ENCODE data around the gene TBC1D7. TPM values are rescaled to one million over a fixed set of nuclear protein-coding genes. Genes with fewer than 3 reads are reported as not detected.

TBC1D7 gene
- total and polyA plus RNA-seq, 10 donors, result 10.9 to 20.9 (median 15.7) TPM

- intact Hi-C loops (cut with DNase I; ENCODE audit: low total_unique reads), result no loop called here
- no peaks in the 10 kb centered on the region for H3K36me3 ChIP-seq
- DNase-seq, result no peak
- no peaks in the 10 kb centered on the region for H3K27me3 ChIP-seq (replicated peaks in 1 of 7)
- TF ChIP-seq CTCF (IDR thresholded peaks at IDR 0.05 in 8 of 11, conservative IDR thresholded peaks at IDR 0.05 in 3 of 11) (no peak), POLR2AphosphoS5 (IDR thresholded peaks at IDR 0.05) (no peak), POLR2A (IDR thresholded peaks at IDR 0.05) (no peak)
- H3K4me3 ChIP-seq, result no peak overlapping the region
- H3K4me1 ChIP-seq, result peaks cover 7 to 69% (median 39%) of the 10 kb centered on the region in 6 donors
- H3K27ac ChIP-seq, result no peak overlapping the region
- no peaks in the 10 kb centered on the region for H3K9me3 ChIP-seq
- WGBS, 5 donors, result 71 to 89% (median 84%) methylated on average over 6 of the region's 6 CpGs
Observed at GRCh38 chr6:13263669-13264068, 64.7 kb downstream of the TBC1D7 start.

- H3K4me1 ChIP-seq, result peaks cover 7 to 68% (median 37%) of the 10 kb centered on the region in 6 donors
- TF ChIP-seq CTCF (IDR thresholded peaks at IDR 0.05 in 8 of 11, conservative IDR thresholded peaks at IDR 0.05 in 3 of 11) (no peak), POLR2AphosphoS5 (IDR thresholded peaks at IDR 0.05) (no peak), POLR2A (IDR thresholded peaks at IDR 0.05) (no peak)
- no peak for DNase-seq
- peak overlapping the region in 6 of 8 donors; percentile 70 to 87 (median 76) for H3K27ac ChIP-seq
- H3K9me3 ChIP-seq, result no peaks in the 10 kb centered on the region
- 30 to 48% (median 38%) methylated on average over 1 of the region's 1 CpG for WGBS, 5 donors
- no peaks in the 10 kb centered on the region for H3K27me3 ChIP-seq (replicated peaks in 1 of 7)
- no peaks in the 10 kb centered on the region for H3K36me3 ChIP-seq
- peak overlapping the region in 1 of 8 donors; percentile 52 for H3K4me3 ChIP-seq
- intact Hi-C loops (cut with DNase I; ENCODE audit: low total_unique reads), result no loop called here
Observed at GRCh38 chr6:13262302-13263230, 65.8 kb downstream of the TBC1D7 start.

GRCh38 chr6:13261464-13261994 lies 66.8 kb downstream of the TBC1D7 start:
- peak in 1 of 3 donors; percentile 61 for TF ChIP-seq POLR2AphosphoS5 (IDR thresholded peaks at IDR 0.05)
- no peak for TF ChIP-seq CTCF (IDR thresholded peaks at IDR 0.05 in 8 of 11, conservative IDR thresholded peaks at IDR 0.05 in 3 of 11)
- no peak for TF ChIP-seq POLR2A (IDR thresholded peaks at IDR 0.05)

GRCh38 chr6:13260831-13261230 lies 67.5 kb downstream of the TBC1D7 start:
- H3K4me1 ChIP-seq, result peaks cover 7 to 81% (median 40%) of the 10 kb centered on the region in 6 donors
- intact Hi-C loops (cut with DNase I; ENCODE audit: low total_unique reads), result no loop called here
- WGBS, 5 donors, result 57 to 73% (median 67%) methylated on average over 5 of the region's 5 CpGs
- no peaks in the 10 kb centered on the region for H3K27me3 ChIP-seq (replicated peaks in 1 of 7)
- no peaks in the 10 kb centered on the region for H3K36me3 ChIP-seq
- peak overlapping the region in 1 of 8 donors; percentile 52 for H3K4me3 ChIP-seq
- peak overlapping the region in 7 of 8 donors; percentile 26 to 87 (median 72) for H3K27ac ChIP-seq
- no peak for DNase-seq
- H3K9me3 ChIP-seq, result peaks cover 0 to 8% (median 5%) of the 10 kb centered on the region in 8 donors
- TF ChIP-seq POLR2AphosphoS5 (IDR thresholded peaks at IDR 0.05) (no peak), POLR2A (IDR thresholded peaks at IDR 0.05) (no peak), CTCF (IDR thresholded peaks at IDR 0.05 in 8 of 11, conservative IDR thresholded peaks at IDR 0.05 in 3 of 11) (no peak)

More at GRCh38 chr6:13261464-13261994, 66.8 kb downstream of the TBC1D7 start:
- H3K4me3 ChIP-seq, result peak overlapping the region in 2 of 8 donors; percentile 10 to 52
- intact Hi-C loops (cut with DNase I; ENCODE audit: low total_unique reads), result no loop called here
- peaks cover 7 to 74% (median 37%) of the 10 kb centered on the region in 6 donors for H3K4me1 ChIP-seq
- H3K9me3 ChIP-seq, result peaks cover 0 to 2% (median 0%) of the 10 kb centered on the region in 8 donors
- 13 to 20% (median 15%) methylated on average over 1 of the region's 1 CpG for WGBS, 5 donors
- H3K36me3 ChIP-seq, result no peaks in the 10 kb centered on the region
- no peaks in the 10 kb centered on the region for H3K27me3 ChIP-seq (replicated peaks in 1 of 7)
- peak; percentile 80 for DNase-seq
- H3K27ac ChIP-seq, result peak overlapping the region; percentile 14 to 87 (median 72)
